Endothelial cell of umbilical vein (primary cell): ENCODE results near the gene MRPS14. TPM values are rescaled to one million over a fixed set of nuclear protein-coding genes. Genes with fewer than 3 reads are reported as not detected.

ENCODE experiments used
- BruUV-seq: library from RNA; stranded (reverse); fragments of 400-500 nt; replicated peaks from 2 replicates; lab custom pipeline; 2021; lab: Mats Ljungman, UMichigan
- CTCF ChIA-PET: fragments of 300-600, 350-600 bp; sonication (Branson Sonifier 250); formaldehyde crosslinking; loops from one replicate; lab custom pipeline; 2021; ENCODE audit warnings: antibody characterized with exemption, inconsistent platforms; lab: Charles Lee
- POLR2A ChIA-PET: fragments of 300-600, 350-600 bp; sonication (Branson Sonifier 250); formaldehyde crosslinking; loops from one replicate; lab custom pipeline; 2021; ENCODE audit warnings: antibody characterized with exemption, inconsistent platforms; lab: Charles Lee
- DNase-seq: peaks from one replicate; pipeline ENCODE4 v3.0.0-alpha.2; 2011; ENCODE audit warnings: low read depth, low spot score
- FAIRE-seq: peaks from 2 replicates; lab custom pipeline; 2011; peaks lifted over from hg19 to GRCh38; lab: Jason Lieb, UNC
- H2AFZ ChIP-seq: 2 replicates; pipeline ENCODE4 v1.6.0; 2012; ENCODE audit warnings: low read depth, low read length, control low read depth, inconsistent platforms
- H3K27ac ChIP-seq: 2 replicates; pipeline ENCODE4 v1.5.1; 2011; ENCODE audit warnings: low read depth, mild to moderate bottlenecking, control low read depth, low read length, moderate library complexity; ENCODE audit not compliant: insufficient read depth
- H3K27me3 ChIP-seq, 2 experiments: 2 replicates each; pipeline versions ENCODE4 v1.6.0 to v1.6.1; 2011; ENCODE audit warnings: low read length in 2 of 2, mixed read lengths in 1 of 2; ENCODE audit not compliant: control insufficient read depth in 2 of 2, insufficient read depth in 2 of 2
- H3K36me3 ChIP-seq, 2 experiments: 2 replicates in 1 of 2; 3 replicates in 1 of 2; pipeline ENCODE4 v1.5.1; 2011; ENCODE audit warnings: low read length in 2 of 2, mild to moderate bottlenecking in 1 of 2, moderate library complexity in 1 of 2; ENCODE audit not compliant: control insufficient read depth in 2 of 2, insufficient read depth in 2 of 2; ENCODE audit errors: extremely low read depth in 1 of 2
- H3K4me1 ChIP-seq: 3 replicates; pipeline ENCODE4 v1.5.1; 2011; ENCODE audit warnings: mild to moderate bottlenecking, low read length; ENCODE audit not compliant: control insufficient read depth, insufficient read depth; ENCODE audit errors: extremely low read depth
- H3K4me2 ChIP-seq: 2 replicates; pipeline ENCODE4 v1.6.1; 2011; ENCODE audit warnings: low read length, control low read depth, mixed read lengths; ENCODE audit not compliant: insufficient read depth
- H3K4me3 ChIP-seq, 3 experiments: fragments of 200-600 bp in 1 of 3; sonication (generic), shearing (Covaris generic) in 1 of 3; replicated peaks in 1 of 3; 2 replicates each; pipeline ENCODE4 v1.5.1; 2011 to 2016; ENCODE audit warnings: control low read depth in 3 of 3, low read length in 3 of 3, mild to moderate bottlenecking in 2 of 3, inconsistent platforms in 1 of 3, low read depth in 1 of 3, moderate library complexity in 1 of 3; ENCODE audit not compliant: insufficient read depth in 1 of 3
- H3K79me2 ChIP-seq: 2 replicates; pipeline ENCODE4 v1.6.0; 2012; ENCODE audit warnings: low read length, inconsistent platforms; ENCODE audit not compliant: control insufficient read depth, insufficient read depth
- H3K9ac ChIP-seq: replicated peaks from 2 replicates; pipeline ENCODE3; 2011; ENCODE audit warnings: low read length, control low read depth; ENCODE audit not compliant: insufficient read depth; ENCODE audit errors: extremely low read depth
- H3K9me1 ChIP-seq: replicated peaks from 3 replicates; pipeline ENCODE4 v1.6.0; 2011; ENCODE audit warnings: mild to moderate bottlenecking, low read length; ENCODE audit not compliant: control insufficient read depth, insufficient read depth; ENCODE audit errors: extremely low read depth
- H3K9me3 ChIP-seq: replicated peaks from 2 replicates; pipeline ENCODE4 v1.5.1; 2012; ENCODE audit warnings: low read length, inconsistent platforms; ENCODE audit not compliant: control insufficient read depth, insufficient read depth
- H4K20me1 ChIP-seq: replicated peaks from 2 replicates; pipeline ENCODE3; 2011; ENCODE audit warnings: mild to moderate bottlenecking, low read length; ENCODE audit not compliant: control insufficient read depth, insufficient read depth; ENCODE audit errors: extremely low read depth
- EZH2 ChIP-seq: IDR thresholded peaks from 2 replicates; pipeline ENCODE4 v1.6.1; 2012; ENCODE audit warnings: borderline replicate concordance, low read depth, mild to moderate bottlenecking, moderate library complexity, low read length, inconsistent platforms; ENCODE audit not compliant: severe bottlenecking
- FOS ChIP-seq: IDR thresholded peaks from 2 replicates; pipeline ENCODE4 v1.6.1; 2011; ENCODE audit warnings: mild to moderate bottlenecking, low read length, moderate library complexity, borderline replicate concordance; ENCODE audit not compliant: insufficient read depth
- GATA2 ChIP-seq: IDR thresholded peaks from 2 replicates; pipeline ENCODE4 v1.7.0; 2011; ENCODE audit warnings: low read depth, mild to moderate bottlenecking, moderate library complexity, mixed read lengths, low read length; ENCODE audit not compliant: insufficient read length, insufficient read depth
- JUN ChIP-seq: IDR thresholded peaks from 2 replicates; pipeline ENCODE4 v1.6.1; 2011; ENCODE audit warnings: borderline replicate concordance, low read depth; ENCODE audit not compliant: insufficient read length, insufficient read depth
- MAX ChIP-seq: IDR thresholded peaks from 2 replicates; pipeline ENCODE4 v1.6.1; 2011; ENCODE audit not compliant: insufficient read depth, insufficient read length
- MYC ChIP-seq: IDR thresholded peaks from one replicate; pipeline ENCODE4 v1.6.1; 2011; ENCODE audit warnings: mild to moderate bottlenecking, low read depth, low read length
- POLR2A ChIP-seq: IDR thresholded peaks from 2 replicates; pipeline ENCODE4 v1.6.1; 2012; ENCODE audit warnings: low read depth, mild to moderate bottlenecking, control low read depth, low read length
- POLR2AphosphoS5 ChIP-seq: IDR thresholded peaks from 2 replicates; pipeline ENCODE4 v1.6.1; 2012; ENCODE audit warnings: low read depth, mild to moderate bottlenecking, control low read depth, low read length, moderate library complexity; ENCODE audit not compliant: insufficient read depth
- dilution Hi-C: fragments of 300-500 bp; cut with MboI; formaldehyde crosslinking; loops from one replicate; pipeline ENCODE4 v1.15.0; 2019; ENCODE audit warnings: low sequenced_read_pairs; ENCODE audit not compliant: extremely low pct_ligation_motif_present
- intact Hi-C: fragments of 100-400 bp; cut with micrococcal nuclease; formaldehyde crosslinking; loops from one replicate; pipeline ENCODE4 v1.10.0; 2022
- polyA plus RNA-seq, 4 experiments: library from polyadenylated mRNA; depleted of rRNA in 3 of 4; stranded (reverse) in 3 of 4; unstranded in 1 of 4; fragments of >200 nt; gene quantifications; 2 replicates each; pipeline versions ENCODE4 v1.2.1 to v1.2.3, GENCODE V29; 2011 to 2012; ENCODE audit warnings: missing spikeins in 1 of 4
- total RNA-seq: library from RNA; stranded (reverse); gene quantifications from 2 replicates; pipeline ENCODE4 v1.2.3, GENCODE V29; 2021
- TF ChIP-seq, protein P1 (sequence below), 2 donors: IDR thresholded peaks; 1 replicate in 1 of 2; 2 replicates in 1 of 2; pipeline ENCODE4 v1.5.1; 2011; ENCODE audit warnings: low read length in 2 of 2, mild to moderate bottlenecking in 2 of 2, moderate library complexity in 2 of 2, control low read depth in 1 of 2, inconsistent platforms in 1 of 2, low read depth in 1 of 2; ENCODE audit not compliant: insufficient read depth in 1 of 2; ENCODE audit errors: extremely low read depth in 1 of 2

The MRPS14 gene
- total and polyA plus RNA-seq, 2 donors (not counting 3 experiments of a cell fraction or from before 2014, with no cell fraction given), result 29.5 to 31.8 TPM

DNA sequence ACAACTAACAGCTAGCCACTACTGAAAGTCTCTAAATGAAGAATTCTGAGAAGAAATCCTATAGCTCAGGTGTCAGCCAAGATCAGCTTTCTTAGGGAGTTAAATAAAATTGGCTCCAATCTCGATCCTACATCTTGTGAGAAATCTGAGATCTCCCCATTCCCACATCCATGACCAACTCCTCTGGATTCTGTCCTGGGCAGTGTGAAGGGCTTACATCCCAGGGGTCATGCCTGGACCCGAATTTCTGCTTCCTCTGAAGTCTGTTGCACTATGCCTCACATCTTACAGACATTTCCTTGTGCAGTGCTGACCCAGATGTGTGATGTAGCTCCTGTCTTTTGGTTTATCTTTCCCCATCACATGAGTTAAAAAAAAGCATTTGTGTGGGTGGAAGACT lies 39.6 kb upstream of the MRPS14 start:
- H3K9me1 ChIP-seq, result no peaks in the 10 kb centered on the region
- no peaks in the 10 kb centered on the region for H3K9me3 ChIP-seq
- no peak overlapping the region for H3K27ac ChIP-seq
- H3K36me3 ChIP-seq, result no peaks in the 10 kb centered on the region
- intact Hi-C loops, result no loop called here
- no peaks in the 10 kb centered on the region for H4K20me1 ChIP-seq
- H3K4me3 ChIP-seq, result no peak overlapping the region
- no peaks in the 10 kb centered on the region for H3K79me2 ChIP-seq
- H3K27me3 ChIP-seq, result peaks cover 0 to 2% of the 10 kb centered on the region in 2 experiments
- dilution Hi-C loops, result no loop called here
- DNase-seq, result no peak
- TF ChIP-seq POLR2A (no peak), EZH2 (no peak), POLR2AphosphoS5 (no peak), MAX (no peak), GATA2 (no peak), JUN (no peak), MYC (no peak), FOS (no peak)
- TF ChIP-seq, protein P1, sequence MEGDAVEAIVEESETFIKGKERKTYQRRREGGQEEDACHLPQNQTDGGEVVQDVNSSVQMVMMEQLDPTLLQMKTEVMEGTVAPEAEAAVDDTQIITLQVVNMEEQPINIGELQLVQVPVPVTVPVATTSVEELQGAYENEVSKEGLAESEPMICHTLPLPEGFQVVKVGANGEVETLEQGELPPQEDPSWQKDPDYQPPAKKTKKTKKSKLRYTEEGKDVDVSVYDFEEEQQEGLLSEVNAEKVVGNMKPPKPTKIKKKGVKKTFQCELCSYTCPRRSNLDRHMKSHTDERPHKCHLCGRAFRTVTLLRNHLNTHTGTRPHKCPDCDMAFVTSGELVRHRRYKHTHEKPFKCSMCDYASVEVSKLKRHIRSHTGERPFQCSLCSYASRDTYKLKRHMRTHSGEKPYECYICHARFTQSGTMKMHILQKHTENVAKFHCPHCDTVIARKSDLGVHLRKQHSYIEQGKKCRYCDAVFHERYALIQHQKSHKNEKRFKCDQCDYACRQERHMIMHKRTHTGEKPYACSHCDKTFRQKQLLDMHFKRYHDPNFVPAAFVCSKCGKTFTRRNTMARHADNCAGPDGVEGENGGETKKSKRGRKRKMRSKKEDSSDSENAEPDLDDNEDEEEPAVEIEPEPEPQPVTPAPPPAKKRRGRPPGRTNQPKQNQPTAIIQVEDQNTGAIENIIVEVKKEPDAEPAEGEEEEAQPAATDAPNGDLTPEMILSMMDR (IDR thresholded peaks at IDR 0.05; ENCODE audit: extremely low read depth in 1 of 2, insufficient read depth in 1 of 2, low read depth in 1 of 2, low read length in 2 of 2), result no peak
- no peak overlapping the region for H3K4me2 ChIP-seq
- no TSS peak for BruUV-seq
- POLR2A ChIA-PET, result no interaction called here
- no peaks in the 10 kb centered on the region for H3K4me1 ChIP-seq
- CTCF ChIA-PET, result interaction anchor here (1.0 to 2.3 kb wide), 3 partner anchors 24 to 83 kb away, joined by 3 to 10 read pairs (median 3); no protein-coding TSS in a partner anchor
- no peak overlapping the region for H2AFZ ChIP-seq
- H3K9ac ChIP-seq, result no peak overlapping the region
- no peak for FAIRE-seq
